GM13976 (cell line): ENCODE data around the gene ZSWIM3.
"Not testable (repeated sequence)": the region's sequence is repeated elsewhere in the genome, so short reads cannot be mapped to it uniquely, and the experiment has no call there.

ENCODE experiments used
- DNase-seq: peaks from one replicate; pipeline ENCODE4 v3.0.0; 2012; ENCODE audit warnings: low spot score
- CTCF ChIP-seq: IDR thresholded peaks from 2 replicates; pipeline ENCODE4 v1.5.1; 2012; ENCODE audit warnings: borderline replicate concordance, mild to moderate bottlenecking; ENCODE audit not compliant: insufficient read depth; ENCODE audit errors: extremely low read depth, missing control alignments, control extremely low read depth
- in situ Hi-C: fragments of 300-500 bp; cut with MboI; formaldehyde crosslinking; loops from one replicate; pipeline ENCODE4 v1.12.0; 2022; ENCODE audit warnings: low sequenced_read_pairs, mixed read lengths, inconsistent platforms; ENCODE audit not compliant: unreplicated experiment

The ZSWIM3 gene

DNA sequence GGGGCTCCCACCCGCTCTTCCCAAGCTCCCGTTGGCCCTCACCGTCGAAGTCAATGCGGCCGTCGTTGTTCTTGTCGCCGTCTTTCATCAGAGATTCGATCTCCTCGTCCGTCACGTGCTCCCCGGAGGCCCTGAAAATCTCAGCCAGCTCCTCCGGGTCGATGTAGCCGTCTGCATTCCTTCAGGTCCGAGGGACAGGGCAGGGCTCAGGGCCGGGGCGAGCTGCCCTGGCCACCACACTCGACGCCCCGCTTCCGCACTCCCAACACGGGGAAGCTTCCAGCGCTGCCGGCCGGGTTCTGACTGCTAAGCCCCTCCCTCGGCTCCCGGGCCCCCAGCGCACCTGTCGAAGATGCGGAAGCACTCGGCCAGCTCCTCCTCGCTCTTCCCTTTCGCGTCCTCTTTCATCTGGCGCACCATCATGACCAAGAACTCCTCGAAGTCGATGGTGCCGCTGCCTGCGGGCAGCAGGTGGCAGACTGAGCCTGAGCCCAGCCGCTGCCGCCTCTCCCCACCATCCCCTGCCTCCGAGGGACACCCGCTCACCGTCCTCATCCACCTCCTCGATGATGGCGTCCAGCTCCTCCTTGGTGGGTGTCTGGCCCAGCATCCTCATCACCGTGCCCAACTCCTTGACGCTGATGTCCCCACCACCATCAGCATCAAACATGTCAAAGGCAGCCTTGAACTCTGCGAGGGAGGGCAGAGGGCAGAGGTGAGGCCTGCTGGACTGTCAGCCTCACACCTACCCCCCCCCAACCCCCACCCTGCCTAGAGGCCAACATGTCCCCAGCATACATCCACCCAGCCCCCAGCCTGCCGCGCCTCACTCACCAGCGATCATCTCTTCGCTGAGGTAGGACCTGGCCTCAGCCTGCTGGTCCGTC, 33.2 kb upstream of the ZSWIM3 start:
- peak; percentile 76 for DNase-seq
- TF ChIP-seq CTCF, result peak; percentile 45
- in situ Hi-C loops, result no loop called here

DNA sequence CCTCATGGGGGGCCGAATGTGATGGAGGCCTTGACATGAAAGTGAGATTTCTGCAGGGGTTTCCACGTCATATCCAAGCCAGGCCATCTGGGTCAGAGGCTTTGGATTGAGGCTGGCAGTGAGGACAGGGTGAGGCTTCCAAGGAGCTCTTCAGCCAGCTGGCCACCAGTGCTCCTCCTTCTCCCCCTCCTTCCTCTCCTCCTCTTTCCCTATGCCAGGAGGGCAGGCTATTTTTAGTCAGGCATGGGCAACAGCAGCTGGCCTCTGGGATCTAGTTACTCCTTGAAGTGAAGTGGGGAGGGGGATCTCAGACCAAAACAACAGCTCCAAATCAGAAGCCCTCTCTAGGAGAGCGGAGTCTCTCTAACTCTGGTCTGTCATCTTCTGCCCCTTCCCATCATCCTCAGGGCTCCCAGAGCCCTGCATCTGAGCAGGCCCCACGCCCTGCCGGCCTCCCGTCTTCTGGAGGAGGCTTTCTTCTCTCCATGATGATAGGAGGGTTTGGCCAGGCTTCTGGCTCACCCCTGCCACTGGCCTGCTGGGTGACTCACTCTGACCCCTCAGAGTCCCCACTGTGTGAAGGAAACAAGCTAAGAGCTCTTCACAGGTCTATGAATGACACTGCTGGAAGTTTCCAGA, 30.9 kb upstream of the ZSWIM3 start:
- TF ChIP-seq CTCF, result no peak
- in situ Hi-C loops, result no loop called here
- DNase-seq, result no peak

DNA sequence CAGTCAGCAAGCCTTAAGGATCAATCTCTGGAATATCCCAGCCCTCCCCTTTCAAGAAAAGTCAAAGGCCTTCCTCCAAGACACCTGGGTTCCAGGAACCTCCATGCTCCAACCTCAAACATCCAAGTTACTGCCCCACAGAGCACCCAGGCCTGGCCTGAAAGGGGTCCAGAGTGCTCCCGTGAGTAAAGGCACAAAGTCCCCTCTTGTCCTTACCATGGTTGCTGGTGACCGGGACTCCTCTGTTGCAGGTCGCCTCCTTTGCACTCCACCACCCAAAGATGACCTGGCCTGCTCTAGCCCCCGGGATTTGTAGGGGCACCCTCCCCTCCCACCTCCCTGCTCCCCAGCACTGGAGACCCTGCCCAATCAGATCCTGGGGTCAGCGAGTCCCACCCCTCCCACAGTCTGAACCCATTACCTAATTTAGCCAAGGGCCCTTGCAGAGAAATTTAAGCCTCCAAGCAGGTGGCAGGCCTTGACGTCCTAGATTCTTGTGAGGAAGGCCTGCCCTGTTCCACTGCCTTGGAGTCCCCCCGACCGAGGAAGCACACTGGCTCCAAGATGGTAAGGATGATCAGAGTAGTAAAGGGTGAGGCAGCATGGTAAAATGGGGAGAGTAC, 30.3 kb upstream of the ZSWIM3 start, which contains the start of gene TNNC2:
TNNC2 (minus strand) TSS at position 283 of the 623 bp plus-strand sequence; CDS start at position 219, 64 bp downstream.
- in situ Hi-C loops, result no loop called here

GRCh38 chr20:45827712-45828111, 29.7 kb upstream of the ZSWIM3 start:
- in situ Hi-C loops, result no loop called here
- TF ChIP-seq CTCF, result no peak

More for the DNA sequence above, 30.3 kb upstream of the ZSWIM3 start, which contains the start of gene TNNC2:
- TF ChIP-seq CTCF, result no peak
- DNase-seq, result no peak

GRCh38 chr20:45828589-45828988, 28.8 kb upstream of the ZSWIM3 start:
- in situ Hi-C loops, result no loop called here
- no peak for TF ChIP-seq CTCF
- no peak for DNase-seq

More at GRCh38 chr20:45827712-45828111, 29.7 kb upstream of the ZSWIM3 start:
- DNase-seq, result no peak

DNA sequence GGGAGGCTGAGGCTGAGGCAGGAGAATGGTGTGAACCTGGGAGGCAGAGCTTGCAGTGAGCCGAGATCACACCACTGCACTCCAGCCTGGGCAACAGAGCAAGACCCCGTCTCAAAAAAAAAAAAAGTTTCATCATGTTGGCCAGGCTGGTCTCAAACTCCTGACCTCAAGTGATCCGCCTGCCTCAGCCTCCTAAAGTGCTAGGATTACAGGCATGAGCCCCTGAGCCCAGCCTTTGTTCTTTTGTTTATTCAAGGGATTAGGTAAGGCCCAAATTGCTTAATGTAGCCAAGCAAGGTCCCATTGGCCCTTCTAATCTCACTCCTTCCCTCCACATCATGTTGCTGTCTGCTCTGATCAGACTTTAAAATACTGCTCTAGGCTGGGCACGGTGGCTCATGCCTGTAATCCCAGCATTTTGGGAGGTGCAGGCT, 27.7 kb upstream of the ZSWIM3 start:
- DNase-seq, in situ Hi-C loops: not testable (repeated sequence)
